Stimulated activated CD4-positive, alpha-beta T cell treated with anti-CD3 and anti-CD28 coated beads, Interleukin-4, amount 100 ng/mL, for 24 hours (primary cell): Measurements from ENCODE around the gene KNCN.

Experiments
- DNase-seq: peaks from one replicate; pipeline ENCODE4 v3.0.0-alpha.2; 2020

KNCN gene

DNA sequence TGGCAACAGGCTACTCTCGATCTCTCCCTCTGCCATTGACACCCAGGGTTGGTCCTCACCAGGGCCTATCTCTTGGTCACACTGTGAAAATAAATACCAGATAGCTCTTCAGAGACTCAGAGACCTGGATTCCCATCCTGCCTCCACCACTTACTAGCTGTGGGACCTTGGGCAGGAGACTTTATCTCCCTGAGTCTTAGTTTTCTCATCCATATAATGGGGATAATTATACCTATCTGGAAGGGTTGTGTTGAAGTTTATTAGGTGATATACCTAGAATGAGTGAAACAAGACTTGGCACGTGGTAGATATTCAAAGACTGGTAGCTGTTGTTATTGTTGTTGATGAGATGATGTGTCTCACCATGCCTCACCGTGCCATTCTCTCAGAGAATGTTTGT lies 54.4 kb downstream of the KNCN start:
- DNase-seq: no peak

DNA sequence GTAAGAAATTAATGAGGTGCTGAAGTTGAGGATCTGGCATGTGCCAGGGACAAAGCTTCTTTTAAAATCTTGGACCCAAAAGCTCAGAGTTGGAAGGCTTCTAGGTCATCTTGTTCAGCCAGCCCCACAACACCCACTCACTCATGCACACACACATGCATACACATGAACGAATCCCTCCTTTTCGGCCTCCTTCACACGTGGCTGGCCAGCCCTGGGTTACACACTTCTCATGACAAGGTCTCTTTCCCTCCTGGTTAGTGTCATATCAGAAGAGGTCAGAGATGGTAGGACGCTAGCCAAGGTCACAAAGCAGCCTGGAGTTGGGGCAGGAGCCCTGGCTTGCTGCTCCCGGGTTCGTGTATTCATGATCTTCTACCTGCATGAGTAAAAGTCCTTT lies 54.9 kb downstream of the KNCN start:
- DNase-seq: no peak

- DNase-seq: no peak
Measured at GRCh38 chr1:46495778-46496177, 55.7 kb downstream of the KNCN start.
